ENCODE data around the gene CARMIL1. TPM values are rescaled to one million over a fixed set of nuclear protein-coding genes. Genes with fewer than 3 reads are reported as not detected.

The CARMIL1 gene
- total and polyA plus RNA-seq, 10 of the 15 experiments (the other 5 are each of a cell fraction or from before 2014, with no cell fraction given): 6.4 to 18.1 (median 10.3) TPM

DNA sequence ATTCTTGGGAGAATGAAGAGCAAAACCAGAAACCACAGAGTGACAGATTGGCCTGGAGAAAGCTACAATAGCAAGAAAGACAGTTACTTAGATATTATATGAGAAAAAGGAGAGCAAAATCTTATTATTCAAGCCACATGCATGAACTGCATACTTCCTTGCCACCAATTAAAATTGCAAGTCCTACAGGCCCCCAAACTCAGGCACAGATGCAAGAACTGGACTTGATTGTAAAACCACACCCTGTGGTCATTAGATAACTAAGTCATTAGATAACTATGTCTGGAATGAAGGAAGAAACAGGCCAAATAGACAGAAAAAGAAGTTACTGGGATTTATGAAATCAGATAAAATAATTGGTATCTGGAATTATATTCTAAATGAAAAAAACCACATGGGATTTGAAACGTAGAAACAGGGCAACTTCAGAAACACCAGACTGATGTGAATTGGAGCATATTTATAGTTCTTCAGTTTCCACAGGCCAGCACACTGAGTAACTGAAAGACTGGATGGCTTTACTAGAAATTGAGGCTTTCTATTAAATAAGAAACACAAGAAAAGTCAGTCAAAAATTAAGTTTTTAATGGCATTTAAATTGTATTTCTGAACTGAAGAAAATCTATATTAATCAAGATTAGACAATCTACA lies 49.4 kb upstream of the CARMIL1 start:
- no TSS peak for BruUV-seq (replicated peaks)
- intact Hi-C loops (cut with micrococcal nuclease; ENCODE audit: unreplicated experiment): loop anchor here (10.0 kb wide), 1 partner anchor 765 kb away; no protein-coding TSS in a partner anchor
- Histone ChIP-seq H3K9ac (ENCODE audit: control insufficient read depth, insufficient read depth, low read length) (no peak overlapping the region), H2AFZ (ENCODE audit: control insufficient read depth, low read depth, low read length) (no peak overlapping the region), H3K79me2 (ENCODE audit: control insufficient read depth, insufficient read depth, low read length) (no peaks in the 10 kb centered on the region), H3K27me3 (replicated peaks in 1 of 2; ENCODE audit: control insufficient read depth in 2 of 2, insufficient read depth in 2 of 2, low read length in 1 of 2) (peaks cover 0 to 6% of the 10 kb centered on the region in 2 experiments; a peak in 2 of 4 replicates), H3K36me3 (ENCODE audit: control insufficient read depth in 2 of 2, insufficient read depth in 2 of 2, low read length in 1 of 2) (no peaks in the 10 kb centered on the region), H3K27ac (ENCODE audit: control insufficient read depth, insufficient read depth) (no peak overlapping the region), H3K4me3 (no peak overlapping the region), H4K20me1 (ENCODE audit: control insufficient read depth, insufficient read depth) (no peaks in the 10 kb centered on the region), H3K4me1 (ENCODE audit: control insufficient read depth, insufficient read depth, low read length) (no peaks in the 10 kb centered on the region), H3K4me2 (ENCODE audit: control insufficient read depth, insufficient read depth) (no peak overlapping the region), H3K9me3 (replicated peaks; ENCODE audit: control insufficient read depth, insufficient read depth, low read length) (no peaks in the 10 kb centered on the region)
- in situ Hi-C loops (cut with MboI): loop anchor here (10.0 kb wide), 1 partner anchor 485 kb away; no protein-coding TSS in a partner anchor
- 0% methylated on average over 1 of the region's 1 CpG for WGBS (ENCODE audit: insufficient coverage, insufficient replicate concordance, low lambda C conversion rate, missing lambda C conversion rate)
- POLR2A ChIA-PET: no interaction called here
- no peak for TF ChIP-seq HCFC1 (IDR thresholded peaks at IDR 0.05; ENCODE audit: low read length)
- no peak for TF ChIP-seq SRF (IDR thresholded peaks at IDR 0.05; ENCODE audit: low read depth in 2 of 2, low read length in 2 of 2)
- TF ChIP-seq STAT3 (IDR thresholded peaks at IDR 0.05; ENCODE audit: low read depth, low read length): no peak
- no peak for TF ChIP-seq POLR2A (IDR thresholded peaks at IDR 0.05; ENCODE audit: low read depth, low read length)
- TF ChIP-seq MTA2 (IDR thresholded peaks at IDR 0.05; ENCODE audit: low read depth): no peak
- TF ChIP-seq CBX5 (IDR thresholded peaks at IDR 0.05; ENCODE audit: low read depth): no peak
- TF ChIP-seq SUZ12 (IDR thresholded peaks at IDR 0.05; ENCODE audit: unreplicated experiment): no peak
- no peak for TF ChIP-seq HDGF (IDR thresholded peaks at IDR 0.05)
- no peak for TF ChIP-seq SPI1 (IDR thresholded peaks at IDR 0.05; ENCODE audit: borderline replicate concordance, insufficient read depth, low read depth, low read length)
- TF ChIP-seq, protein P1, sequence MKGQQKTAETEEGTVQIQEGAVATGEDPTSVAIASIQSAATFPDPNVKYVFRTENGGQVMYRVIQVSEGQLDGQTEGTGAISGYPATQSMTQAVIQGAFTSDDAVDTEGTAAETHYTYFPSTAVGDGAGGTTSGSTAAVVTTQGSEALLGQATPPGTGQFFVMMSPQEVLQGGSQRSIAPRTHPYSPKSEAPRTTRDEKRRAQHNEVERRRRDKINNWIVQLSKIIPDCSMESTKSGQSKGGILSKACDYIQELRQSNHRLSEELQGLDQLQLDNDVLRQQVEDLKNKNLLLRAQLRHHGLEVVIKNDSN (IDR thresholded peaks at IDR 0.05; ENCODE audit: borderline replicate concordance, extremely low read length, insufficient read depth, low read depth, low read length): no peak
- no peak for TF ChIP-seq CHD4 (IDR thresholded peaks at IDR 0.05)
- no peak for TF ChIP-seq RELA (IDR thresholded peaks at IDR 0.05; ENCODE audit: borderline replicate concordance, partially characterized antibody)
- TF ChIP-seq HDAC2 (IDR thresholded peaks at IDR 0.05): no peak
- TF ChIP-seq, protein P2, sequence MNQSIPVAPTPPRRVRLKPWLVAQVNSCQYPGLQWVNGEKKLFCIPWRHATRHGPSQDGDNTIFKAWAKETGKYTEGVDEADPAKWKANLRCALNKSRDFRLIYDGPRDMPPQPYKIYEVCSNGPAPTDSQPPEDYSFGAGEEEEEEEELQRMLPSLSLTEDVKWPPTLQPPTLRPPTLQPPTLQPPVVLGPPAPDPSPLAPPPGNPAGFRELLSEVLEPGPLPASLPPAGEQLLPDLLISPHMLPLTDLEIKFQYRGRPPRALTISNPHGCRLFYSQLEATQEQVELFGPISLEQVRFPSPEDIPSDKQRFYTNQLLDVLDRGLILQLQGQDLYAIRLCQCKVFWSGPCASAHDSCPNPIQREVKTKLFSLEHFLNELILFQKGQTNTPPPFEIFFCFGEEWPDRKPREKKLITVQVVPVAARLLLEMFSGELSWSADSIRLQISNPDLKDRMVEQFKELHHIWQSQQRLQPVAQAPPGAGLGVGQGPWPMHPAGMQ (IDR thresholded peaks at IDR 0.05; ENCODE audit: borderline replicate concordance): no peak
- TF ChIP-seq, protein P3, sequence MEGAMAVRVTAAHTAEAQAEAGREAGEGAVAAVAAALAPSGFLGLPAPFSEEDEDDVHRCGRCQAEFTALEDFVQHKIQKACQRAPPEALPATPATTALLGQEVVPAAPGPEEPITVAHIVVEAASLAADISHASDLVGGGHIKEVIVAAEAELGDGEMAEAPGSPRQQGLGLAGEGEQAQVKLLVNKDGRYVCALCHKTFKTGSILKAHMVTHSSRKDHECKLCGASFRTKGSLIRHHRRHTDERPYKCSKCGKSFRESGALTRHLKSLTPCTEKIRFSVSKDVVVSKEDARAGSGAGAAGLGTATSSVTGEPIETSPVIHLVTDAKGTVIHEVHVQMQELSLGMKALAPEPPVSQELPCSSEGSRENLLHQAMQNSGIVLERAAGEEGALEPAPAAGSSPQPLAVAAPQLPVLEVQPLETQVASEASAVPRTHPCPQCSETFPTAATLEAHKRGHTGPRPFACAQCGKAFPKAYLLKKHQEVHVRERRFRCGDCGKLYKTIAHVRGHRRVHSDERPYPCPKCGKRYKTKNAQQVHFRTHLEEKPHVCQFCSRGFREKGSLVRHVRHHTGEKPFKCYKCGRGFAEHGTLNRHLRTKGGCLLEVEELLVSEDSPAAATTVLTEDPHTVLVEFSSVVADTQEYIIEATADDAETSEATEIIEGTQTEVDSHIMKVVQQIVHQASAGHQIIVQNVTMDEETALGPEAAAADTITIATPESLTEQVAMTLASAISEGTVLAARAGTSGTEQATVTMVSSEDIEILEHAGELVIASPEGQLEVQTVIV (IDR thresholded peaks at IDR 0.05; ENCODE audit: borderline replicate concordance, partially characterized antibody): no peak
- TF ChIP-seq MTA3 (IDR thresholded peaks at IDR 0.05; ENCODE audit: borderline replicate concordance, low read length): no peak
- TF ChIP-seq ZZZ3 (IDR thresholded peaks at IDR 0.05; ENCODE audit: control insufficient read depth, insufficient read length, low read depth): no peak
- no peak for TF ChIP-seq FOS (IDR thresholded peaks at IDR 0.05; ENCODE audit: borderline replicate concordance, extremely low read depth, insufficient read length)
- TF ChIP-seq BCL11A (IDR thresholded peaks at IDR 0.05; ENCODE audit: low read depth, low read length): no peak
- CTCF ChIA-PET: no interaction called here
- DNase-seq (ENCODE audit: low read depth, low spot score): no peak
- FAIRE-seq: no peak
- SMC1A ChIA-PET (ENCODE audit: uncharacterized antibody, unreplicated experiment): no interaction called here
- ATAC-seq: no peak
- RAD21 ChIA-PET (ENCODE audit: unreplicated experiment): no interaction called here
